GM12872 (cell line): Measurements from ENCODE around the gene FGF11.
A peak's percentile ranks its signal among the peaks of the same experiment; 100 is the strongest.

ENCODE experiments used
- TF ChIP-seq, protein P1 (sequence below): IDR thresholded peaks from 3 replicates; pipeline ENCODE4 v1.5.1; 2011; ENCODE audit warnings: low read depth, mild to moderate bottlenecking, low read length, moderate library complexity; ENCODE audit not compliant: insufficient read depth

Gene FGF11

DNA sequence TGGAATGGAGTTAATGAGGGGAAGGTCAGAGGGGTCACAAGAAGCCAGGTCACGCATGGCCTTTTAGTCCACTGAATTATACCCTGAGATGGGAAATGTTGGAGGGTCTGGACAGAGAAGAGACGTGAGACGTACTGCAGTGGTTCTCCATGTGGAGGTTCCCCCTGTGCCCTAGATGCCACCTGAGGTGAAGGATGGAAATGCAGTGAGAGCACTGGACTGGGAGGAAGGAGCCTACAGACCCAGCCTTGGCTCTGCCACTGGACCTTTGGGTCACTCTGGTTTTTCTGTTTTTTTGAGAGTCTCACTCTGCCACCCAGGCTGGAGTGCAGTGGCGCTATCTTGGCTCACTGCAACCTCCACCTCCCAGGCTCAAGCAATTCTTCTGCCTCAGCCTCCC lies 43.2 kb upstream of the FGF11 start:
- TF ChIP-seq, protein P1, sequence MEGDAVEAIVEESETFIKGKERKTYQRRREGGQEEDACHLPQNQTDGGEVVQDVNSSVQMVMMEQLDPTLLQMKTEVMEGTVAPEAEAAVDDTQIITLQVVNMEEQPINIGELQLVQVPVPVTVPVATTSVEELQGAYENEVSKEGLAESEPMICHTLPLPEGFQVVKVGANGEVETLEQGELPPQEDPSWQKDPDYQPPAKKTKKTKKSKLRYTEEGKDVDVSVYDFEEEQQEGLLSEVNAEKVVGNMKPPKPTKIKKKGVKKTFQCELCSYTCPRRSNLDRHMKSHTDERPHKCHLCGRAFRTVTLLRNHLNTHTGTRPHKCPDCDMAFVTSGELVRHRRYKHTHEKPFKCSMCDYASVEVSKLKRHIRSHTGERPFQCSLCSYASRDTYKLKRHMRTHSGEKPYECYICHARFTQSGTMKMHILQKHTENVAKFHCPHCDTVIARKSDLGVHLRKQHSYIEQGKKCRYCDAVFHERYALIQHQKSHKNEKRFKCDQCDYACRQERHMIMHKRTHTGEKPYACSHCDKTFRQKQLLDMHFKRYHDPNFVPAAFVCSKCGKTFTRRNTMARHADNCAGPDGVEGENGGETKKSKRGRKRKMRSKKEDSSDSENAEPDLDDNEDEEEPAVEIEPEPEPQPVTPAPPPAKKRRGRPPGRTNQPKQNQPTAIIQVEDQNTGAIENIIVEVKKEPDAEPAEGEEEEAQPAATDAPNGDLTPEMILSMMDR, result 0 out of 3 replicates have a peak, but pooled peaks have one; percentile 5

DNA sequence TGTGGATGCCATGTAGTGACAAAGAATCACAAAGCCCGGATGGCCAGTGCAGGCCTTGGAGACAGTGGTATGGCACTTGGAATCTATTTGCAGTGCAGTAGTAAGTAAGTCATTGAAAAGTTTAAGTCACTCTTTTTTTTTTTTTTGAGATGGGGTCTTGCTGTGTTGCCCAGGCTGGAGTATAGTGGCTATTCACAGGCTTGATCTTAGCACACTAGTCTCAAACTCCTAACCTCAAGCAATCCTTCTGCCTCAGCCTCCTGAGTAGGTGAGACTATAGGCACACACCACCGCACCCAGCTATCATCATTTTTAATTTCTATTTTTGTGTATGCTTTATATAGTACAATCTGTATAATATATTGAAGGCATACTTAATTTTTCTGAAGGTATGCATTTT lies 40.7 kb upstream of the FGF11 start:
- TF ChIP-seq, protein P1, result no peak

DNA sequence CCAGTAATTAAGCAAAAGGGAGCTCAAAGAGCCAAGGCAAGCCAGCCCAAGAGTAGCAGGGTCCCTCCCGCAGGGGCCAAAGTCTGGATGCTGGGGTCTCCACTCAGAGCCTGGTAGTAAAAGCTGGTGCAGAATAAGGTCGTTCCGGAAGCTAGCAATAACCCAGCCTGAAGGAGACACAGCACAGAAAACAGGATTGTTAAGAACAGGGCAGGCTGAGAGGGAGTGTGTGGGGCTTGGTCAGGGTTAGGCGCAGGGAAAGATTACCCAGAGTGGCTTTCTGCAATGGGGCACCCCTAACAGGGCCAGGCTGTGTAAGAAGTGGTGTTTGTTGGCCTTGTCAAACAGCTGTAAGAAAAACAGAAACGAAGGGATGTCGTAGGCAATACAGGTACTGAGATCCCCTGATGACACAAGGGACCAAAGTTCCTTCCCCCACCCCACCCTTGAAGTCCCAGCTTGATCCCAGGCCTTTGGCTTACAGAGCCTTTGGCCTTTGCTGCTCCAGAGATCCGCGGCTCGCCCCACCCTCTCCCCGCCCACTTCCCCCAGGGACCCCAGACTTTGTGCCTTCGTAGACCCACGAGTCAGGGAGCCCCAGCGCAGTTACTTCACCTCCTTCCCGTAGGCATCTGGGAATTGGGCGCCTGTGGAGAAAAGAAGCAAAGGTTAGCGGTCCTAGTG lies 36.1 kb upstream of the FGF11 start:
- TF ChIP-seq, protein P1, result no peak

DNA sequence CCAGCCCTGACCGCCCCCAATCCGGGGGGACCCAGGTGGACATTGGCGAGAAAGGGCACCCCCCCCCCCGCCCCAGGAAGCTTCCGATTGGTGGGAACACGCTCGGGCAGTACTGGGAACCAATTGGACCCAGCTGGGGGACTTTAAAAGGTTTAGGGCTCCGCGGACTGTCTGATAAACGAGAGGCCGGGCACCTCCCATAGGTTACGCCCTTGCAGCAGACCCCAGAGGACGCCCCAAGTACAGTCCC lies 35.7 kb upstream of the FGF11 start:
- TF ChIP-seq, protein P1, result no peak

DNA sequence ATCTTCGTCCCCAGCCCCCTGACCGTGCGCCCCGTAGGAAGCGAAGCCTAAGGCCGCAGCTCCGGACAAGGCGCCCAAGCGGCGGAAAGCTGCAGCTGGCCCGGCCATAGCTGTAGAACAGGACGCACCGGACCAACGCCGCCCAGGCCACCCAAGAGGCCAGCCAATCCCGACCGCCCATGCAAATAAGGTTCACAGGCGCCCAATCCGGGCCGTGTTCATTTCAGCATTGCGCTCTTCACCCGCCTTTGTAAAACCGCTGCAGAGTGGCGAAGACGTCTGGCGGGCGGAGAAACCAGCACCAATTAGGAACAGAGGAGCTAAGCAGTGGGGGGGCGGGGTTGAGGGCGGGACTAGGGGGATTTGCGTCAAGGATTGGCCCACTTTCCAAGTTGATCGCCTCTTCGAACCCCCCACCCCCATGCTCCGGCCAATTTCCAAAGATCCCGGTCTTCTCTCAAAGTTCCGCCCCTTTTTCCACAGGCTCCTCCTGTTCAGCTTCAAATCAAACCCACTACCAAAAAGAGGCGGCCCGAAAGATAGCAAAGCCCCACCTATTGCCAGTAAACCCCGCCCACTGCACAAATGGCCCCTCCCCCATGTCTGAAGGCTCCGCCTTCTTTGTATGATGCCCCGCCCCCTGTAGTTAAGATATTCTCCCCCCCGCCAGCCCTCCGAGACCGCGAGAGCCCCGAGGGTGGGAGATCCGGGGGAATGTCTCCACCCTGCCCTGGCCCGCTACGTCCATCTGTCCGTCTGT lies 35.2 kb upstream of the FGF11 start, which contains the start of gene TMEM256:
TSS of gene TMEM256 (minus strand) at position 121 of the 760 bp plus-strand sequence. CDS start at position 108, 13 bp downstream.
- TF ChIP-seq, protein P1, result no peak

DNA sequence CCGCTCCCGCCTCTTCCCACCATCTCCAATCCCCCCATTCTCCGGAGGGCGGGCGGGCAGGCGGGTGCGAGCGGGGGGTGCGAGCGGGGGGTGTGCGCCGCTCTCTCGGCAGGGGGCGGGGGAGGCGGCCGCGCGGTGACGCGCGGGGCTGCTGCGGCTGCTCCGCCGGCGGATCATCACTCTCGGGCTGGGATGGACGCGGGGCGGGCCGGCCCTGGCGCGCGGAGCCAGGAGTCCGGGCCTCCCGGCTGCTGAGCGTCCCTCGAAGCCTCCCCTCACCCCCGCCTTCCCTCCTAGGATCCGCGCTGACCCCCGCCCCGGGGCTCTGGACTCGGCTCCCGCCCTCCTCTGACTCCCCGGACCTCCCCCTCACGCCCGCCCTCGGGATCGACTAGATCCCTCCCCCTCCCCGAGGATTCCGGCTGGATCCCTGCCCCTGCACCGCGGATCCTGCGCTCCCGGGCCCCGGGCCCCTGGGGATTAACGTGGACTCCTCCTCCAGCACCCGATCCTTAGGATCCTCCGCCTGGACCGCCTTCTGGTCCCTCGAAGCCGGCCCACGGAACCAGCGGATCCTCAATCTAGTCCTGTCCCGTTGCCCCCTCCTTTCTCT lies 34.5 kb upstream of the FGF11 start:
- TF ChIP-seq, protein P1, result no peak
